Adrenal gland (tissue), 12 donors: ENCODE results near the gene ANO4. TPM values are rescaled to one million over a fixed set of nuclear protein-coding genes. Genes with fewer than 3 reads are reported as not detected.
A peak's percentile ranks its signal among the peaks of the same experiment; 100 is the strongest.

Experiments
- DNase-seq, 7 donors: peaks; one replicate each; pipeline ENCODE4 v3.0.0-alpha.2; 2019 to 2020
- H3K27ac ChIP-seq, 5 donors: fragments of 200-600 bp; sonication (generic) in 4 of 5; 1 replicate in 3 of 5; 2 replicates in 2 of 5; pipeline versions ENCODE4 v1.5.1 to v1.8.0; 2016 to 2020; ENCODE audit warnings: mild to moderate bottlenecking in 1 of 5
- H3K27me3 ChIP-seq: fragments of 200-600 bp; 2 replicates; pipeline ENCODE4 v1.8.0; 2021
- H3K36me3 ChIP-seq, 2 donors: fragments of 200-600 bp; replicated peaks in 1 of 2; 1 replicate in 1 of 2; 2 replicates in 1 of 2; pipeline versions ENCODE4 v1.5.1 to v1.8.0; 2018 to 2022
- H3K4me1 ChIP-seq, 2 donors: fragments of 200-600 bp; replicated peaks in 1 of 2; 1 replicate in 1 of 2; 2 replicates in 1 of 2; pipeline versions ENCODE4 v1.5.1 to v1.8.0; 2018 to 2021
- H3K4me3 ChIP-seq, 4 donors: fragments of 200-600 bp; sonication (generic) in 3 of 4; one replicate each; pipeline ENCODE4 v1.5.1; 2016 to 2018
- H3K9me3 ChIP-seq, 3 donors: fragments of 200-600 bp; sonication (generic) in 1 of 3; replicated peaks in 1 of 3; 1 replicate in 2 of 3; 2 replicates in 1 of 3; pipeline versions ENCODE4 v1.5.1 to v1.8.0; 2016 to 2021
- CTCF ChIP-seq, 6 experiments: fragments of 450-650 bp in 4 of 6; fragments of 200-600 bp in 2 of 6; sonication (generic) in 1 of 6; IDR thresholded peaks; 1 replicate in 5 of 6; 2 replicates in 1 of 6; pipeline versions ENCODE4 v1.5.1 to v1.8.0; 2016 to 2021; ENCODE audit warnings: antibody characterized with exemption in 6 of 6, mild to moderate bottlenecking in 2 of 6, moderate library complexity in 1 of 6
- POLR2A ChIP-seq, 2 donors: fragments of 450-650 bp; IDR thresholded peaks; one replicate each; pipeline ENCODE4 v1.6.1; 2017; ENCODE audit warnings: antibody characterized with exemption in 2 of 2, mild to moderate bottlenecking in 2 of 2, moderate library complexity in 1 of 2
- WGBS, 4 donors: extraction: QIAGEN DNeasy Blood & Tissue Kit in 2 of 4; methylation state at CpG; one replicate each; pipeline versions ENCODE4 v1.1.5 to v1.1.7; 2013 to 2017; 5-methylcytosine and 5-hydroxymethylcytosine counted together
- intact Hi-C, 2 donors: fragments of 100-400 bp; cut with DNase I; formaldehyde crosslinking; loops; one replicate each; pipeline versions ENCODE4 v1.14.1 to v1.15.0; 2022 to 2023
- polyA plus RNA-seq, 3 donors: library from polyadenylated mRNA; stranded (reverse); fragments of 200-250 nt in 2 of 3; fragments of 350-450 nt in 1 of 3; fragmentation: Illumina TruSeq in 1 of 3; extraction: RNeasy Lipid Tissue Mini Kit (QIAGEN cat#74804) in 1 of 3; gene quantifications; one replicate each; pipeline ENCODE4 v1.2.3, GENCODE V29; 2013 to 2014
- total RNA-seq, 9 donors: library from RNA; depleted of rRNA in 4 of 9; stranded (reverse); fragments of >200 nt in 4 of 9; fragments of 120-200 nt in 1 of 9; fragmentation: NEBNext Ultra II Directional in 1 of 9; extraction: Animal tissue kit (Norgen Biotek cat#: 25700) in 1 of 9; gene quantifications; one replicate each; pipeline versions ENCODE4 v1.1.0 to v1.2.4, GENCODE V29; 2013 to 2023
- donor health status: healthy with polysubstance abuse.
- donor health status: Bipolar disorder and iron deficiency.
- donor health status: DM: yes; HTN: yes; CAD: no.
- donor health status: DM: no; HTN: no; CAD: no.
- donor health status: DM: no; HTN: no; CAD: no.
- donor health status: DM: yes; HTN: yes; CAD: no.

Gene ANO4
- total and polyA plus RNA-seq, 12 donors: 5.6 to 37.4 (median 10.2) TPM

GRCh38 chr12:100755186-100755585, 39.4 kb upstream of the ANO4 start:
- TF ChIP-seq CTCF (IDR thresholded peaks at IDR 0.05) (no peak), POLR2A (IDR thresholded peaks at IDR 0.05) (no peak)
- H3K27me3 ChIP-seq: no peaks in the 10 kb centered on the region
- intact Hi-C loops: no loop called here
- no peak for DNase-seq
- no peaks in the 10 kb centered on the region for H3K4me1 ChIP-seq
- 89 to 96% (median 93%) methylated on average over 1 of the region's 1 CpG for WGBS, 4 donors
- no peak overlapping the region for H3K4me3 ChIP-seq
- no peak overlapping the region for H3K27ac ChIP-seq
- no peaks in the 10 kb centered on the region for H3K9me3 ChIP-seq
- no peaks in the 10 kb centered on the region for H3K36me3 ChIP-seq

DNA sequence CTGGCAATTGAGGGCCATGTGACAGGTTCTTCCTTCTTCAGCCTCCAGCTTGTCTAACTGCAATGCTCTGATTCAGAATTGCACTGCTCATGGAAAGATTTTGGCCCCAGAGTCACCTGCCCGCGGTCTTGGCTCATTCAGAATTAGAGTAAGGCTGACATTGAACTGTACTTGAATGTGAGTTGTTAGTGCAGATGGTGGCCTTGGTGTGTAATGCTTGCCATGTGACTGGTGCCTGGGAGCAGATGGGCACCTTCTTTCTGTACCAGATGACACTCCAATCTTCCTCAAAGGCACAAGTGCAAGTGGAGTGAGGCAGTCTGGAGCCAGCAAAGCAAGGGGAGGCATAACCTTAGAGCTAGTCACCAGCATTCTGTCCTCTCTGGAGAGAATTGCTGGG, 36.5 kb upstream of the ANO4 start:
- no peaks in the 10 kb centered on the region for H3K36me3 ChIP-seq
- 40 to 73% (median 53%) methylated on average over 2 of the region's 2 CpGs for WGBS, 4 donors
- no peaks in the 10 kb centered on the region for H3K4me1 ChIP-seq
- intact Hi-C loops: no loop called here
- TF ChIP-seq POLR2A (IDR thresholded peaks at IDR 0.05) (no peak), CTCF (IDR thresholded peaks at IDR 0.05) (no peak)
- no peaks in the 10 kb centered on the region for H3K9me3 ChIP-seq
- H3K4me3 ChIP-seq: no peak overlapping the region
- no peaks in the 10 kb centered on the region for H3K27me3 ChIP-seq
- no peak overlapping the region for H3K27ac ChIP-seq
- DNase-seq: peak; percentile 37 to 65 (median 45)

DNA sequence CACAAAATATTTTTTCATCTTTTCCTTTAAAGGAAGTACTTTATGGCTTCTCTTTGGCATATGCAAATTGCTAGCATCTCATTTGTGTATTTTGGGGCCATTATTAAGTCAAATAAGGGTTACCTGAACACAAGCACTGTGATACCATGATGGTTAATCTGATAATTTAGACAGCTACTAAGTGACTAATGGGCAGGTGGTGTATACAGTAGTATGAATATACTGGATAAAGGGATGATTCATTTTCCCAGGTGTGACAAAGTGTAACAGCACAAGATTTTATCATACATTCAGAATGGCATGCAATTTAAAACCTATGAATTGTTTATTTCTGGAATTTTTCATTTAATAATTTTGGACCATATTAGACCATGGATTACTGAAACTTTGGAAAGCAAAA, 27.2 kb upstream of the ANO4 start:
- H3K4me1 ChIP-seq: no peaks in the 10 kb centered on the region
- H3K4me3 ChIP-seq: no peak overlapping the region
- H3K27ac ChIP-seq: no peak overlapping the region
- no peaks in the 10 kb centered on the region for H3K36me3 ChIP-seq
- DNase-seq: no peak
- no peak for TF ChIP-seq CTCF (IDR thresholded peaks at IDR 0.05)
- no peak for TF ChIP-seq POLR2A (IDR thresholded peaks at IDR 0.05)
- no peaks in the 10 kb centered on the region for H3K27me3 ChIP-seq
- intact Hi-C loops: no loop called here
- H3K9me3 ChIP-seq: no peaks in the 10 kb centered on the region

DNA sequence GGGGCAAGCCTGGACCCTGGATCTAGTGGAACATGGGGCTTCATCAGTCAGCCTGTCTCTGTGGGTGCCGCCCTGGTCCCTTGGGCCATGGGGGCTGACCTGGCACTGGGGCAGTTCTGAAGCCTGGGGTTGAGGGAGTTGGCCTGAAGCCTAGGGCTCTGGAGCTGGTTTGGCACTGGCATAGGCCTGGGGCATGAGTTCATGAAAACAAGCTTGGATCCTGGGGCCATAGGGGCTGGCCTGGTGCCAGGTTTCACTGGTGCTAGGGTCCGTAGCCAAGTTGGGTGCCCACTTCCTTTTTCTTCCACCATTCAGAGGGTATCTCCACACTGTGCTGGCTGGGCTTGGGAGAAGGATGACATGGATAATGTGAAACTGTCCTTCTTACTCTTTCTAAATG, 26.6 kb upstream of the ANO4 start:
- Histone ChIP-seq H3K27ac (no peak overlapping the region), H3K4me3 (no peak overlapping the region), H3K27me3 (no peaks in the 10 kb centered on the region), H3K4me1 (no peaks in the 10 kb centered on the region), H3K36me3 (no peaks in the 10 kb centered on the region), H3K9me3 (no peaks in the 10 kb centered on the region)
- 78 to 100% (median 85%) methylated on average over 1 to 2 of the region's 2 CpGs for WGBS, 4 donors
- intact Hi-C loops: no loop called here
- DNase-seq: peak in 1 of 7 donors; percentile 1
- TF ChIP-seq CTCF (IDR thresholded peaks at IDR 0.05): no peak
- no peak for TF ChIP-seq POLR2A (IDR thresholded peaks at IDR 0.05)
